SU-DHL-6 (cell line): Measurements from ENCODE around the gene RBMS3.

Experiments
- CTCF ChIP-seq: fragments of 200-600 bp; sonication (generic); IDR thresholded peaks from one replicate; pipeline ENCODE4 v1.5.1; 2017; ENCODE audit warnings: antibody characterized with exemption, mild to moderate bottlenecking, low read length, moderate library complexity; ENCODE audit not compliant: insufficient read depth, poor library complexity, severe bottlenecking
- EZH2phosphoT487 ChIP-seq: fragments of 200-600 bp; sonication (generic), shearing (Covaris generic); conservative IDR thresholded peaks from 2 replicates; pipeline ENCODE4 v1.6.1; 2018; ENCODE audit warnings: mild to moderate bottlenecking, antibody characterized with exemption, low read length, moderate library complexity, mixed read lengths

GRCh38 chr3:29898171-29898965 lies 617.5 kb downstream of the RBMS3 start:
- TF ChIP-seq CTCF, result no peak
- no peak for TF ChIP-seq EZH2phosphoT487
